ENCODE results near the gene IGF2. TPM values are rescaled to one million over a fixed set of nuclear protein-coding genes. Genes with fewer than 3 reads are reported as not detected.

Gene IGF2
- total RNA-seq, 1 donor from 2014 or later: 11.7 TPM

- H3K4me3 ChIP-seq (ENCODE audit: low read depth, low read length): no peak overlapping the region
- TF ChIP-seq, protein P1, sequence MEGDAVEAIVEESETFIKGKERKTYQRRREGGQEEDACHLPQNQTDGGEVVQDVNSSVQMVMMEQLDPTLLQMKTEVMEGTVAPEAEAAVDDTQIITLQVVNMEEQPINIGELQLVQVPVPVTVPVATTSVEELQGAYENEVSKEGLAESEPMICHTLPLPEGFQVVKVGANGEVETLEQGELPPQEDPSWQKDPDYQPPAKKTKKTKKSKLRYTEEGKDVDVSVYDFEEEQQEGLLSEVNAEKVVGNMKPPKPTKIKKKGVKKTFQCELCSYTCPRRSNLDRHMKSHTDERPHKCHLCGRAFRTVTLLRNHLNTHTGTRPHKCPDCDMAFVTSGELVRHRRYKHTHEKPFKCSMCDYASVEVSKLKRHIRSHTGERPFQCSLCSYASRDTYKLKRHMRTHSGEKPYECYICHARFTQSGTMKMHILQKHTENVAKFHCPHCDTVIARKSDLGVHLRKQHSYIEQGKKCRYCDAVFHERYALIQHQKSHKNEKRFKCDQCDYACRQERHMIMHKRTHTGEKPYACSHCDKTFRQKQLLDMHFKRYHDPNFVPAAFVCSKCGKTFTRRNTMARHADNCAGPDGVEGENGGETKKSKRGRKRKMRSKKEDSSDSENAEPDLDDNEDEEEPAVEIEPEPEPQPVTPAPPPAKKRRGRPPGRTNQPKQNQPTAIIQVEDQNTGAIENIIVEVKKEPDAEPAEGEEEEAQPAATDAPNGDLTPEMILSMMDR (conservative IDR thresholded peaks at IDR 0.05; ENCODE audit: low read depth, low read length): no peak
- DNase-seq (ENCODE audit: low read depth): no peak
Observed at GRCh38 chr11:2140411-2141400, 1.5 kb upstream of the IGF2 start.

DNA sequence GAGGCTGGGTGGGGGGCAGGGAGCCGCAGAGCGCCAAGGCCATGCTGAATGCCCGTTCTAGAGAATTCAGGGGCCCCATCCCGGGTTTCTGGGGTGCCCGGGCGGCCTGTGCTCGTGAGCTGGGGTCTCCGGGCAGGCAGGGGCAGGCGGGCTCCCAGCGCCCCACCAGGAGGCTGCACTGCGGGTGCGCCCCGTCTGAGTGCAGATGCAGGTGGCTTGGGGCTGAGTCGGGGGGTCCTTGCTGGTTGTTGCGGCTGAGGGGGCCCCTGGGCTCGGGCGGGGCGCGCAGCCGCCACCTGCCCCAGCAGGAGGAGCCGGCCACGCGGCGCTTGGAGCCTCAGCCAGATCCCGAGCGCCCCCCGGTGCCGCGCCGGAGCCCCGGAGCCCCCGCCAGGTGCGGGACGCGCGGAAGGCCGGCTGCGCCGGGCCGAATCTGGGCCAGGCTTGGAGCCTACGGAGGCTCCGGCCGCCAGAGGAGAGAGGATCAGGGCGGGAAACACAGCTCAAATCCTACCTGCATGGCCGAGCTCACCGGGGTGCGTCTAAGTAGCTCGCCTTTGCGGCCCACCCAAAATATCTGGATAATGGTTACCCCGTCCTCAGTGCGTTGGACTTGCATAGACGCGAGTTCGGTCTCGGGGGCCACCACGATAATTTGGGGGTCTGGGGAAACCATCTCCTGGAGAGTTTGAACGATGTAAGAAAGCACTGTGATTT is 590 bp upstream of the IGF2 start:
- TF ChIP-seq, protein P1 (conservative IDR thresholded peaks at IDR 0.05; ENCODE audit: low read depth, low read length): no peak
- DNase-seq (ENCODE audit: low read depth): no peak
- no peak overlapping the region for H3K4me3 ChIP-seq (ENCODE audit: low read depth, low read length)

DNA sequence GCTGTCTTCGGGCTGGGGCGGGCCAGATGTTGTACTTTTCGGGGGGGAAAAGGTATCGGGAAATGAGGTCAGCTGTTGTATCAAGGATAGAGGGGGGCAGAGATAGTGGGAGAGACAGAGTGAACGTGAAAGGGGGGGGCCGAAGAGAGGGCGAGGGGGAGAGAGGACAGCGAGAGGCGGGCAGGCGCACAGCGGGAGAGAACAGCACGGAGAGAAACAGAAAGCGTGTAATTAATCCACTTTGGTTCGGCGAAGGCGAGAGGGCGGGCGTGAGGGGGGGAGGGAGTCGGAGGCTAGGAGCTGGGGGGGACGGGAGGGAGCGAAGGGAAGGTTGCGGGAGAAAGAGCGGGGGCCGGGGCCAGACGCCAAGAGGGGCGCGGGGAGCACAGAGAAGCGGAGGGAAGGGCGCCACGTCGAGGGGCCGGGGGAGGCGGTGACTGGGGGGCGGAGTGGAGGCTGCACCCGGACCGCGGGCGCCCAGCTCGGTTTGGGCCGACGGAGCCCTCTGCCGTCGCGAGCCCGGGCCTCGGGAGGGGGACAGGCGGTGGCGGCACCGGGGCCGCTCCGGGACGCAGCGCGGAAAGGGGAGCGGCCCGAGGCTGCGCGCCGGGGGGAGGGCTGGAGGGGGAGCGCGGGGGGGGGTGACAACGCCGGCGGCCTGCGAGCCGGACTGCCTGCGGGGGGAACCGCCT is 612 bp downstream of the IGF2 start:
- no peak for DNase-seq (ENCODE audit: low read depth)
- TF ChIP-seq, protein P1 (conservative IDR thresholded peaks at IDR 0.05; ENCODE audit: low read depth, low read length): no peak
- no peak overlapping the region for H3K4me3 ChIP-seq (ENCODE audit: low read depth, low read length)

GRCh38 chr11:2138068-2138430 is 1.1 kb downstream of the IGF2 start:
- H3K4me3 ChIP-seq (ENCODE audit: low read depth, low read length): no peak overlapping the region
- no peak for DNase-seq (ENCODE audit: low read depth)
- TF ChIP-seq, protein P1 (conservative IDR thresholded peaks at IDR 0.05; ENCODE audit: low read depth, low read length): no peak

DNA sequence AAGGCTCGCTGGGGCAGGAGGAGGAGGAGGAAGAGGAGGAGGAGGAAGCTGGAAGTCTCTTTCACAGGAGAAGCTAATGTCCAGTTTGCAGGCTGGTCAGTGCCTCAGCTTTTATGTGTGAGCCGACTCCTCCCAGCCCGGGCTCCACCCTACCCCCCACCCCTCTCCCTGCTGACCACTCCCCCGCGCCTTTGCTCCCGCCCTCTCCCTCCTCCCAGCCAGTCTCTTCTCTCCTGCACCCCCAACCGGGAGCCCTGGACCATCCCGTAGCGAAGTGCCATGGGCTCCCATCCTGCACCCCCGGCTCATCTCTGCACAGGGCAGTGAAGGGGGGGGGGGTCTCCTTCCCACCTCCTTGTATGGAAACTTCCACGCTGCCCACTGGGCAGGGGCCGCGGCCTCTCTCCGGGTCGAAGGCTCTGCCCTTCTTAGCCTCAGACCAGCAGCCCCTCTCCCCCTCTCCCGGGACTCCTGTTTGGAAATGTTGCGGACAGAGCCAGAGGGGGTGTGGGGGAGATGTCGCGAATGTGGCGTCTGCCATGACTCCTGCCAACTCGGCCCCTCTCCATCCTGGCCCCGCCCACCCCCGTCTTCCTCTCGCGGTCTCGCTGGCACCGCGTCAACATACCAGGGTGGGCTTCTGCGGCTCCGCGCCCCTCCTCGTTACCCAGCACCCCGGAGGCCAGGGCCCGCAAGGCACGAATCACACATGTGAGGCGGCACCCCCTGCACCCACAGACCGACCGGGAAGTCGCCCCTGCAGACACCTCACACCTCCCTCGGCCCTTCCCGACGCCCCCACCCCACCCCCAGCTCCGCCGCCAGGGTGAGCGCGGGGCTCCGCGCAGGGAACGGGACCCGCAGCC is 1.8 kb downstream of the IGF2 start:
- DNase-seq (ENCODE audit: low read depth): no peak
- H3K4me3 ChIP-seq (ENCODE audit: low read depth, low read length): no peak overlapping the region
- TF ChIP-seq, protein P1 (conservative IDR thresholded peaks at IDR 0.05; ENCODE audit: low read depth, low read length): no peak

GRCh38 chr11:2136952-2137201 is 2.3 kb downstream of the IGF2 start:
- H3K4me3 ChIP-seq (ENCODE audit: low read depth, low read length): no peak overlapping the region
- TF ChIP-seq, protein P1 (conservative IDR thresholded peaks at IDR 0.05; ENCODE audit: low read depth, low read length): no peak

More at GRCh38 chr11:2136952-2137201, 2.3 kb downstream of the IGF2 start:
- no peak for DNase-seq (ENCODE audit: low read depth)
